Vagina (tissue), 2 donors: Measurements from ENCODE around the gene GPR108. TPM values are rescaled to one million over a fixed set of nuclear protein-coding genes. Genes with fewer than 3 reads are reported as not detected.
"Not testable (repeated sequence)": the region's sequence is repeated elsewhere in the genome, so short reads cannot be mapped to it uniquely, and the experiment has no call there.

Source experiments
- DNase-seq, 2 donors: peaks; one replicate each; pipeline ENCODE4 v3.0.0-alpha.2; 2017; ENCODE audit errors: extremely low spot score in 2 of 2
- H3K27ac ChIP-seq: fragments of 200-600 bp; sonication (generic); one replicate; pipeline ENCODE4 v1.5.1; 2019
- H3K27me3 ChIP-seq: fragments of 200-600 bp; sonication (generic); one replicate; pipeline ENCODE4 v1.5.1; 2019
- H3K36me3 ChIP-seq, 2 donors: fragments of 200-600 bp; sonication (generic); one replicate each; pipeline ENCODE4 v1.5.1; 2017 to 2019
- H3K4me1 ChIP-seq: fragments of 200-600 bp; sonication (generic); one replicate; pipeline ENCODE4 v1.5.1; 2019
- H3K4me3 ChIP-seq, 2 donors: fragments of 200-600 bp; sonication (generic); 1 replicate in 1 of 2; 2 replicates in 1 of 2; pipeline ENCODE4 v1.5.1; 2016 to 2019
- H3K9me3 ChIP-seq: fragments of 200-600 bp; sonication (generic); one replicate; pipeline ENCODE4 v1.5.1; 2019
- POLR2A ChIP-seq, 2 donors: fragments of 450-650 bp; IDR thresholded peaks; one replicate each; pipeline ENCODE4 v1.6.1; 2017; ENCODE audit warnings: antibody characterized with exemption in 2 of 2, mild to moderate bottlenecking in 2 of 2, moderate library complexity in 2 of 2
- POLR2AphosphoS5 ChIP-seq, 2 donors: sonication (generic); formaldehyde crosslinking; IDR thresholded peaks; one replicate each; pipeline ENCODE4 v1.9.0; 2017; ENCODE audit warnings: antibody characterized with exemption in 2 of 2, mild to moderate bottlenecking in 2 of 2, low read depth in 1 of 2; ENCODE audit not compliant: insufficient read depth in 1 of 2
- intact Hi-C: fragments of 100-400 bp; cut with DNase I; formaldehyde crosslinking; loops from one replicate; pipeline ENCODE4 v1.15.1; 2023
- total RNA-seq: library from RNA; depleted of rRNA; stranded (reverse); fragments of >200 nt; gene quantifications from one replicate; pipeline ENCODE4 v1.2.3, GENCODE V29; 2016
- TF ChIP-seq, protein P1 (sequence below), 3 experiments: fragments of 450-650 bp in 2 of 3; fragments of 200-600 bp in 1 of 3; sonication (generic) in 1 of 3; IDR thresholded peaks; one replicate each; pipeline ENCODE4 v1.5.1; 2017 to 2019; ENCODE audit warnings: antibody characterized with exemption in 3 of 3, mild to moderate bottlenecking in 2 of 3, moderate library complexity in 2 of 3

Gene GPR108
- total RNA-seq, 1 donor from 2014 or later: 62.9 TPM

DNA sequence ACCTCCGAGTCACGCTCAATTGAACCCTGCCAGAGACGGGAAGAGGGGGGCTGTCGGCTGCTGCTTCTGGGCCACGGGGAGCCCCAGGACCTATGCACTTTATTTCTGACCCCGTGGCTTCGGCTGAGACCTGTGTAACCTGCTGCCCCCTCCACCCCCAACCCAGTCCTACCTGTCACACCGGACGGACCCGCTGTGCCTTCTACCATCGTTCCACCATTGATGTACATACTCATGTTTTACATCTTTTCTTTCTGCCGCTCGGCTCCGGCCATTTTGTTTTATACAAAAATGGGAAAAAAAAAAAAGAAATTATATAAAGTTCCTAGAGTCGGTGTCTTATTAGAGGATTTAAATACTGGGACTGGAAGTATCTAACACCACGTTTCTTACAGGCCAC is 13.8 kb upstream of the GPR108 start:
- intact Hi-C loops: no loop called here
- Histone ChIP-seq H3K9me3 (no peaks in the 10 kb centered on the region), H3K27ac (peak overlapping the region; percentile 54), H3K36me3 (peaks cover 0 to 62% of the 10 kb centered on the region in 2 donors), H3K4me1 (peaks cover 26% of the 10 kb centered on the region), H3K4me3 (no peak overlapping the region), H3K27me3 (no peaks in the 10 kb centered on the region)
- TF ChIP-seq POLR2AphosphoS5 (IDR thresholded peaks at IDR 0.05; ENCODE audit: insufficient read depth in 1 of 2, low read depth in 1 of 2) (no peak), POLR2A (IDR thresholded peaks at IDR 0.05) (no peak)
- TF ChIP-seq, protein P1, sequence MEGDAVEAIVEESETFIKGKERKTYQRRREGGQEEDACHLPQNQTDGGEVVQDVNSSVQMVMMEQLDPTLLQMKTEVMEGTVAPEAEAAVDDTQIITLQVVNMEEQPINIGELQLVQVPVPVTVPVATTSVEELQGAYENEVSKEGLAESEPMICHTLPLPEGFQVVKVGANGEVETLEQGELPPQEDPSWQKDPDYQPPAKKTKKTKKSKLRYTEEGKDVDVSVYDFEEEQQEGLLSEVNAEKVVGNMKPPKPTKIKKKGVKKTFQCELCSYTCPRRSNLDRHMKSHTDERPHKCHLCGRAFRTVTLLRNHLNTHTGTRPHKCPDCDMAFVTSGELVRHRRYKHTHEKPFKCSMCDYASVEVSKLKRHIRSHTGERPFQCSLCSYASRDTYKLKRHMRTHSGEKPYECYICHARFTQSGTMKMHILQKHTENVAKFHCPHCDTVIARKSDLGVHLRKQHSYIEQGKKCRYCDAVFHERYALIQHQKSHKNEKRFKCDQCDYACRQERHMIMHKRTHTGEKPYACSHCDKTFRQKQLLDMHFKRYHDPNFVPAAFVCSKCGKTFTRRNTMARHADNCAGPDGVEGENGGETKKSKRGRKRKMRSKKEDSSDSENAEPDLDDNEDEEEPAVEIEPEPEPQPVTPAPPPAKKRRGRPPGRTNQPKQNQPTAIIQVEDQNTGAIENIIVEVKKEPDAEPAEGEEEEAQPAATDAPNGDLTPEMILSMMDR (IDR thresholded peaks at IDR 0.05): no peak
- DNase-seq: no peak

- no peaks in the 10 kb centered on the region for H3K27me3 ChIP-seq
- peaks cover 0 to 69% of the 10 kb centered on the region in 2 donors for H3K36me3 ChIP-seq
- H3K27ac ChIP-seq: peak overlapping the region; percentile 54
- DNase-seq: no peak
- H3K4me3 ChIP-seq: no peak overlapping the region
- intact Hi-C loops: no loop called here
- TF ChIP-seq POLR2AphosphoS5 (IDR thresholded peaks at IDR 0.05; ENCODE audit: insufficient read depth in 1 of 2, low read depth in 1 of 2): no peak
- TF ChIP-seq POLR2A (IDR thresholded peaks at IDR 0.05): no peak
- TF ChIP-seq, protein P1 (IDR thresholded peaks at IDR 0.05): no peak
- peaks cover 34% of the 10 kb centered on the region for H3K4me1 ChIP-seq
- no peaks in the 10 kb centered on the region for H3K9me3 ChIP-seq
Measured at GRCh38 chr19:6750062-6750461, 12.7 kb upstream of the GPR108 start.

GRCh38 chr19:6748543-6748942 is 11.2 kb upstream of the GPR108 start:
- intact Hi-C loops, H3K4me3 ChIP-seq, H3K9me3 ChIP-seq, DNase-seq, H3K27me3 ChIP-seq, H3K27ac ChIP-seq: not testable (repeated sequence)
- H3K36me3 ChIP-seq: peaks cover 0 to 66% of the 10 kb centered on the region in 2 donors
- H3K4me1 ChIP-seq: peaks cover 42% of the 10 kb centered on the region

DNA sequence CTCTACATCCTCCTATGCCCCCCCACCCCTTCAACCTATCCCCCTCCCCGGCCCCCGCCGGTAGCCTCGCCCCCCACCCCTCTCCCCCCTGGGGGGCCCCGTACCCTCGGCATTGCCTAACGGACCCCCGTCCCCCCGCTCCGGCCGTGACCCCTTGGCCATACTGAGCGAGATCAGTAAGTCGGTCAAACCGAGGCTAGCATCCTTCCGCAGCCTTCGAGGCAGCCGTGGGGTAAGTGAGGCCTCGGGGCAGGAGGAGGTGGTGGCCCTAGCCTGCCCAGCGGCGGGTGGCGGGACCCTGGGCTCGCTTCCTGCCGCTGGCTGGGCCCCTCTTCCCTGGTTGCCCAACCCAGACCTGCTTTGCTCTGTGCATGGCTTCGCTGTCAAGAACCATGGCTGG is 8.6 kb upstream of the GPR108 start:
- H3K27ac ChIP-seq: peak overlapping the region; percentile 96
- TF ChIP-seq POLR2AphosphoS5 (IDR thresholded peaks at IDR 0.05; ENCODE audit: insufficient read depth in 1 of 2, low read depth in 1 of 2): no peak
- TF ChIP-seq, protein P1 (IDR thresholded peaks at IDR 0.05): no peak
- no peak for TF ChIP-seq POLR2A (IDR thresholded peaks at IDR 0.05)
- no peaks in the 10 kb centered on the region for H3K9me3 ChIP-seq
- no peak overlapping the region for H3K4me3 ChIP-seq
- H3K36me3 ChIP-seq: peaks cover 0 to 63% of the 10 kb centered on the region in 2 donors
- DNase-seq: no peak
- intact Hi-C loops: no loop called here
- H3K4me1 ChIP-seq: peaks cover 57% of the 10 kb centered on the region
- H3K27me3 ChIP-seq: no peaks in the 10 kb centered on the region

- Histone ChIP-seq H3K36me3 (peaks cover 0 to 50% of the 10 kb centered on the region in 2 donors), H3K4me3 (peak overlapping the region; percentile 23 to 30), H3K27ac (peak overlapping the region; percentile 96), H3K4me1 (peaks cover 53% of the 10 kb centered on the region), H3K27me3 (no peaks in the 10 kb centered on the region), H3K9me3 (no peaks in the 10 kb centered on the region)
- DNase-seq: peak in 1 of 2 donors; percentile 93
- intact Hi-C loops: no loop called here
- TF ChIP-seq POLR2A (IDR thresholded peaks at IDR 0.05): no peak
- peak; percentile 62 to 84 for TF ChIP-seq POLR2AphosphoS5 (IDR thresholded peaks at IDR 0.05; ENCODE audit: insufficient read depth in 1 of 2, low read depth in 1 of 2)
- TF ChIP-seq, protein P1 (IDR thresholded peaks at IDR 0.05): no peak
Measured at GRCh38 chr19:6744381-6745301, 7.3 kb upstream of the GPR108 start.
